GM19238 (cell line): ENCODE data around the gene FGF1.

Source experiments
- DNase-seq: peaks from one replicate; pipeline ENCODE4 v3.0.0; 2011; ENCODE audit warnings: low spot score; ENCODE audit not compliant: insufficient read length

The FGF1 gene

DNA sequence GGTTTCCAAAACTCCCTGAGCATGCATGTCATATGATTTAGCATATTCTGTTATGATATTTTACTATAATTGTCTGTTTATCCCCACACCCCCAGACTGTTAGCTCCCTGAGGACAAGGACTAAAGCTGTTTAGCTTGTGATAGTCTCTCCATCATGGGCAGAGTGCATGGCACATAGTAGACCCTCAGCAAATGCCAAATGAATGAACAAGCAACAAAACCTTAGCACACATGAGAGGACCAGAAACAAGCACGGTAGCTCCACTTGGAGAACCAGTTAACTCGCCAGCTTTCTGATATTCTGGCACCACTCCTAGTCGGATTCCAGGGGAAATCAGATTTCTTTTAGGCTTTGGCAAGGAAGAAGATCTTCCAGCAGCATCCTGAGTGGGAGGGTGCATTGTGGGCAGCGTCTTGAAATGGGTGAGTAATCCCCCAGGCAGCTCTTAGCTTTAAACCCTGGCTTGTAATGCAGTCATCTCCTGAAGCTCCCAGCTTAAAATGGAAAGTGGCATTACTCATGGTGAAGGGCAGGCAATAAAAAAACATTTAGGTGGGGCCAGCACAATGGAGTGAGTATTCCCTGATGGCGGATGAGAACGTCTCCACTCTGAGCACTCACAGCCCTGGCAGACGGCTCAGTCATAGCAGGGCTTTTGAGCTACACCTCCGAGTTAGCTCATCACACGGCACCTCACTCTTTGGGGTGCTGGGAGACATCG is 41.1 kb downstream of the FGF1 start:
- no peak for DNase-seq

DNA sequence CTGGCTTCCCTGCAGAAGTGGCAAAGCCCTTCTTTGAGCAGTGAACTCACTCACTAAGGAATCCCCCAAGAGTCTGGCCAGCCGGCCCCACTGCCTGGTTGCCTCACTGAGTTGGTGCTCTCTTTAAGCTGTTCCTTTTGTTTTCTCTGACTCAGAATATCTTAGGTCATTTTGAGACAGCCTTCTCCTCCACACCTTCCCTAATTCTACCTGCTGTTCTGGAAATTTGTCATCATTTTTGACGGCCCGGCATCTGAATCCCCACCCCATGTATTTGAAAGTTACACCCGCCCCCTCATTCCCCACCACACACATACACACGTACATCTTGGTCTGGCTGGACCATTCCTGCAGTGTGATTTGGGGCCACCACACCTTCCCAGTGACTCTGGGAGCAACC is 41.8 kb downstream of the FGF1 start:
- DNase-seq = no peak

DNA sequence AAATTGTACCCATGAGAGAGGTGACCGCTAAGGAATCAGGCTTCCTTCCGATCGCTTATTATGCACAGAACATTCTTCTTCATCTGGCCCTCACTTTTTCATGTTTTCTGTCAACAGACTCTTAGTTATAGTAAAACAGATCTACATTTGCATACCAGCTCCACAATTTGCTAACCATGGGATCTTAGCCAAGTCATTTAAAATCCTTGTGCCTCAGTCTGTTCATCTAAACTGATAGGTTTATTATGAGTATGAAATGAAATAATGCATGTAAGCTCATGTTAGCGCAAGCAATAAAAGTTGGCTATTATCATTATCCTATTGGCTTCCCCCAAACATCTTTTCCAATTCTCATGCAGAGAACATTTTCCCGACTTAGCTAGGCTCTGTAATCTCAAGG is 42.3 kb downstream of the FGF1 start:
- DNase-seq = no peak

- DNase-seq = no peak
These were observed 43.5 kb downstream of the FGF1 start for GRCh38 chr5:142642427-142642826.

GRCh38 chr5:142641711-142642110 is 44.2 kb downstream of the FGF1 start:
- DNase-seq = no peak

DNA sequence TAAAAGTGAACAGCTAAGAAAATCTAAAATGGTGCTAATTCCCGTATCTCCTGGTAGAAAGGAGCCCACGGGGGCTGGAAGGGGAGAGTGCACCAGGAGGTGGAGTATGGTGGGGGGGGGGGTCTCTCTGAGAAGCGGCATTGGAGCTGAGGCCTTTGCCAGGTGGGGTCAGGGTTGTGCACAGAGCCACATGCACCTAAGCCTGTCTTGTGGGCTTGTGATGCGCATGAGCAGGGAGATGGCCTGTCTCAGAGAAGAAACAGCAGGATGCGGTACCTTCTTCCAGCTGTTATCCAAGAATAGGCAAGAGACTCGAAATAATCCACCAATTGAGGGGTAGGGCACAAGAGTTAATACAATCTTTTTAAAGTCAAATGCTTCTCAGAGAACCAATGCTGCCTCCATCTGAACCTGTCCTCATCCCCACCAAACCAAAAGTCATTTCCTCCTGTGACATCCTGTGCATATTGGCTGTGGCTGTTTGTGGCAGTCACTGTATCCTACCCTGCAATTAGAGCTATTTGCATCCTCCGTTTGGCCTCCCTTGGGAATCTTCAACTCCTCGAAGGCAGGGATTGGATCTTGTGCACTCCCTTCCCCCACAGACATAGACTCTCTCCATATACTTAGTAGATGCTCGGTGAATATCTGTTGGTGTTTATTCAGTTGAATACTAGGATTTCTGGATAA is 45.4 kb downstream of the FGF1 start:
- DNase-seq = no peak

- DNase-seq = no peak
These were observed 46.4 kb downstream of the FGF1 start for GRCh38 chr5:142639455-142639854.

DNA sequence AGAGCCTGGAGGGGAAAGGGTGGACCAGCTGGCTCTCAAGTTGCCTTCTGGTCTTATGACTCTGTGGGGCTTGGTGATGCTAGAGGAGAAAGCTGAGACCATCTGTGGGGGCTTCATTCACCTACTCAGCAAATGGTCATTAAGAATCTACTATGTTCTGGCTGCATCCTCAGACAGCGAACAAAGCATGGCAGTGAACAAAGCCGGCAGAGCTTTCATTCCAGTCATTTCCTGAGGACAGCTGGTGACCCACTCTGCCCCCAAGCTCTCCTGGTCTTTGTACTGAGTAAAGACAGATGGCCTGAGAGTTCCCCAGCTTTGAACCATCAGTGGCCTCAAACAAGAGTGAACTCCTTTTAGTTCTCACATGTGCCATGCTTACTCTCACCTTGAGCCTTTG is 48.0 kb downstream of the FGF1 start:
- no peak for DNase-seq

GRCh38 chr5:142636698-142637324 is 49.1 kb downstream of the FGF1 start:
- no peak for DNase-seq

DNA sequence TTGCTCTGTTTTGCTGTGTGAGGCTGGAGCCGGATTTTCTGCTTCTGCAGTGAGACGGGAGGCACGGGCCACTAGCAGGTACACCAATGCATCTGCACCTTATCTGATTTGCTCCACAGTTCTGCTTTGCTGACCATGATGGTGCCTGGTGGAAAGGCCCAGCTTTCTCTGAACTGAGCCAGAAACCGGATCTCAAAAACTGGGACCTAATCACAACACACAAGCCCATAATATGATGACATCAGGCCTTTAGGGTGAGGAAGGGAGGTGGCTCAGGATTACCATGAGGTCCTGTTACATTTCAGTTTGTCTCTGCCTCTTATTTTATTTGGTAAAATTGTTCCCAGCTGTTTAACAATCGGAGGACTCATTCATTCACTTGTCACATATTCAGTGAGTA is 49.8 kb downstream of the FGF1 start:
- DNase-seq = no peak

DNA sequence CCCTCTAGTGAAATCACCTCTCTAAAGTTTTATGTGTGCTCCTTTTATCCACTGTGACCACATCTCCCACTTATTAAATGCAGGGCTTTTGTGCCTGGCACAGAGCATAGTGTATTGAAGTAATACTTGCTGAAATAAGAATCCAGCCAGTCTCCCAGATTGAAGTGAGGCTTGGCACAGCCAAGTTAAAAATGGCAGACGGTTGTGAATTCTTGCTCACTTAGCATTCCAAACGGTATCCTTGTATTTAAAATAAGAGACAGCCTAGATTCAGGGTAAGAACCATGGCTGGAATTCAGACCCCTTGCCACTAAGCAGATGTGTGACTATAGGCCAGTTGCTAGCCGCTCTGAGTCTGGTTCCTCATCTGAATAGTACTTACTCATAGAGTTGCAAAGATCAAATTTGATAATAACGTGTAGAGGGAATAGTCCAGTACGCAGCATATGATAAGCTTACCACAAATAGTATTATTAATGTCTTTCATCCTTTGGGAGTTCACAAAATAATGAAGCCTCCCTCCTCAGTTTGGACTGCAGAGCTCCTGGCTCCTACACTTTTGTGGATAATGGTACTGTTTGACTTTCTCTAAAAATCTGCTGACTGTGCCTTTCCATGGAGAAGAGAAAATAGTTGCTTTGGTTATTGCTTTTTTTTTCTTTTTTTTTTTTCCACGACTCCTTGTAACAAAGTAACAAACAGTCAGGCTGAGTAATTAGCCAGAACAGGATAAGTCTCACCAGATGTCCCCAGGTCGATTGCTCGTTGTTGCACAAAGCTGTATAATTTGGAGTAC is 51.5 kb downstream of the FGF1 start:
- no peak for DNase-seq

DNA sequence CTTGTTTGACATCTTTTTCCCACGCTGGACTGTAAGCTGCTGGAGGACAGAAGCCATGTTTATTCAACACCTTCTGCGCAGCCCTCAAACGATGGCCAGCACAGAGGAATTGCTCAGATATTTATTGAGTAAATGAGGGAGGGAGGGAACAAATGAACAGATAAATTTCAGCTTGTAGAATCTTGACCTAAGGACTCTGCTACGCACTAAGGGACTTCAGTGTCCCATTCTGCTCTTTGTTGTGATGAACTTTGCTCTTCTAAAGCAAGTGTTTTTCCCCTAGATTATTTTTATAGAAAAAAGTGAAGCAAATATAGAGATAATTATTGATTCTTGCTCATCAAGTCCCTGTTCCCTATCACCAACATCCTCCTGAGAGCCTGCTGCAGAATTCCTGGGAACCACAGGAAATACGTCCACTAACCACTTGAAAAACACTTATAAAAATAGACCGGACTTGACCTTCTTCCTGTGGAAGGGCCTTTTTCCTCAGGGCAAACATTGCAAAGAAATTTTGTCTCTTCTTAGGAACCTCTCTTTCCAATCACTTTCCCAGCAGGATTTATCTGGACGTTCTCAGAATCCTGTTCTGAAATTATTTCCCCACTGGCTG is 54.9 kb downstream of the FGF1 start:
- DNase-seq = no peak

GRCh38 chr5:142627383-142628217 is 58.3 kb downstream of the FGF1 start:
- no peak for DNase-seq

DNA sequence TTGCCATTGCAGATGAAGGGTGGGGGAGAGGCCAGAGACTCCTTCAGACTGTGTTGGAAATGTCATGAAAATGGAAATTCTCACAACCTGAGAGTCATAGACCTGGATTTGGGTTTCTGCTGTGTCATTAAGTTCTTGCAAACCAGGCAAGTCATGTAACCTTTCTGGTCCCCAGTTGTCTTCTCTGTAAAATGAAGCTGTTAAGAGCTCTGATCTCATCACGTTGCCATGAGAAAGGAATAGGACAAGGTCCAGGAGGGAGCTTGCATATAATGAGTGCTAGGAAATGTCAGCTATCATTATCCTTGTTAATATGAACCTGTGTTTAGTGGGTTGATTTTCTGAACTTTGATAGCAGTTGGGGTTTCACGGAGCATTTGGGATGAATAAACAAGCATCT is 59.1 kb downstream of the FGF1 start:
- DNase-seq = no peak

DNA sequence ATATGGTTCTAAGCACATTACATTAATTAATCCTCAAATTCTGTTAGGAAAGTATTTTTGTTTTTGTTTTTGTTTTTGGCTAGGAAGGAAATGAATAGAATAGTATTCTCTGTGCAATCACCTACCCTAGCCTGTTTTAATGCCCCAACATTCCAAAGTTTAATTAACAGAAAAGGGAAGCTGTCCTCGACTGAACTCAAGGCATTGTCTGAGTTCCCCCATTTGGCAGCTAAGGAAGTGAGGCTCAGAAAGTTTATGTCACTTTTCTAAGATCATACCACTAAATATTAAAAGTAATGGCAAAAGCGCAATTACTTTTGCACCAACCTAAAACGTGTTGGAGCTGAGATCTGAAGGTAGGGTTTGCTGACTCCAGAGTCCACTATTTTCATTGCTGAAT is 59.8 kb downstream of the FGF1 start:
- DNase-seq = no peak

GRCh38 chr5:142621227-142621626 is 64.7 kb downstream of the FGF1 start:
- DNase-seq = no peak

DNA sequence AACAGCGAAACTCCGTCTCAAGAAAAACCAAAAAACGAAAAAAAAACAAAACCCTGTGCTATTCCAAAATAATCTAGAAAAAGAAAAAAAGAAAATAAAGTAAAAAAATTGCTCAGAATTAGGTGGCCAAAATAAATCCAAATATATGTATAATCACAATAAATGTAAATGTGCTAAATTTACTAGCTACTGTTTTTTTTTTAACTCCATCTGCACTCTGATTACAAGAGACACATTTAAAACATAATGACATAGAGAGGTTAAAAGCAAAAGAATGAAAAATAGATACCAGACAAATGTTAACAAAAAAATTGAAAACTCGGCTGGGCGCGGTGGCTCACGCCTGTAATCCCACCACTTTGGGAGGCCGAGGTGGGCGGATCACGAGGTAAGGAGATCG is 66.1 kb downstream of the FGF1 start:
- no peak for DNase-seq

DNA sequence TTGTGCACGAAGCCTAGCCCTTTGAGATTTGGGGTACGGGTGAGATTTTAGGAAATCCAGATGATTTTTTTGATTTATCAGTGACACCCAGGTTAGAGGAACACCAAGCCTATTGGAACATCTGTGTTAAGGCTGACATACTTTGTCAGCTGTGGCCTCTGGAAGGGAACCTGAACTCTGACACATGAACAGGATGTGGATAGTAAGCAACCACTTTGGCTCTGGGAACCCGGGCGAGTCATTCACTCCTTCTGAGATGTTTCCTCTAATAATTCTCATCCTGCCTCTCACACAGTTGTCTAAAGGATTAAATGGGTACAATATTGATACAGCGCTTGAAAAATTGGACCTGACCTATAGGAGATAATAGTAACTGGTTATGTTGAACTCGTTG is 67.8 kb downstream of the FGF1 start:
- no peak for DNase-seq

GRCh38 chr5:142617416-142618129 is 68.3 kb downstream of the FGF1 start:
- no peak for DNase-seq

GRCh38 chr5:142615948-142616347 is 69.9 kb downstream of the FGF1 start:
- DNase-seq = no peak
